ENCODE measurements around the gene OR2AG1.
A peak's percentile ranks its signal among the peaks of the same experiment; 100 is the strongest.

The OR2AG1 gene, protein sequence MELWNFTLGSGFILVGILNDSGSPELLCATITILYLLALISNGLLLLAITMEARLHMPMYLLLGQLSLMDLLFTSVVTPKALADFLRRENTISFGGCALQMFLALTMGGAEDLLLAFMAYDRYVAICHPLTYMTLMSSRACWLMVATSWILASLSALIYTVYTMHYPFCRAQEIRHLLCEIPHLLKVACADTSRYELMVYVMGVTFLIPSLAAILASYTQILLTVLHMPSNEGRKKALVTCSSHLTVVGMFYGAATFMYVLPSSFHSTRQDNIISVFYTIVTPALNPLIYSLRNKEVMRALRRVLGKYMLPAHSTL

DNA sequence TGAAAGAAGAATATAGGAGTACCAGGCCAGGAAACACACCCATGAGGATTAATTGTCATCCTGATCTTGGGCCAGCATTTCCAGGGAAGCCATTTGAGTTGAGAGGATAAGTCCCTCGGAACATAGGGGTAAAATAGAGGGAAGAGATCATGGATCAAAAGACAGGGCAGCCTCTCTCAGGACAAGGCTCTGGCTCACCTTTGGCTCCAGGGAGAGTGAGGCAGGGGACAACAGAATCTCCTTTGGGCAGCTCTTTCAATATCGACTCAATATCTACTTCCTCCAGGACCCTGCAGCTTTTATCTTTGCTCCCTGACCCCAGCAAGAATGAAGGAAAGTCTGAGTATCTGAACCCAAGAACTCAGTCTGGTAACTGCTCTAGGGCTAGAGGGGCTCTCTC, at the start of gene OR2AG1:
Gene OR2AG1 (plus strand): TSS at position 301 of the 400 bp plus-strand sequence. CDS start 2,018 bp downstream, outside the sequence.
- H3K27ac ChIP-seq: no peak within 1 kb of the TSS
- no peak for TF ChIP-seq ZFX (IDR thresholded peaks at IDR 0.05; ENCODE audit: borderline replicate concordance)
- TF ChIP-seq, protein P1, sequence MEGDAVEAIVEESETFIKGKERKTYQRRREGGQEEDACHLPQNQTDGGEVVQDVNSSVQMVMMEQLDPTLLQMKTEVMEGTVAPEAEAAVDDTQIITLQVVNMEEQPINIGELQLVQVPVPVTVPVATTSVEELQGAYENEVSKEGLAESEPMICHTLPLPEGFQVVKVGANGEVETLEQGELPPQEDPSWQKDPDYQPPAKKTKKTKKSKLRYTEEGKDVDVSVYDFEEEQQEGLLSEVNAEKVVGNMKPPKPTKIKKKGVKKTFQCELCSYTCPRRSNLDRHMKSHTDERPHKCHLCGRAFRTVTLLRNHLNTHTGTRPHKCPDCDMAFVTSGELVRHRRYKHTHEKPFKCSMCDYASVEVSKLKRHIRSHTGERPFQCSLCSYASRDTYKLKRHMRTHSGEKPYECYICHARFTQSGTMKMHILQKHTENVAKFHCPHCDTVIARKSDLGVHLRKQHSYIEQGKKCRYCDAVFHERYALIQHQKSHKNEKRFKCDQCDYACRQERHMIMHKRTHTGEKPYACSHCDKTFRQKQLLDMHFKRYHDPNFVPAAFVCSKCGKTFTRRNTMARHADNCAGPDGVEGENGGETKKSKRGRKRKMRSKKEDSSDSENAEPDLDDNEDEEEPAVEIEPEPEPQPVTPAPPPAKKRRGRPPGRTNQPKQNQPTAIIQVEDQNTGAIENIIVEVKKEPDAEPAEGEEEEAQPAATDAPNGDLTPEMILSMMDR (IDR thresholded peaks at IDR 0.05): no peak

DNA sequence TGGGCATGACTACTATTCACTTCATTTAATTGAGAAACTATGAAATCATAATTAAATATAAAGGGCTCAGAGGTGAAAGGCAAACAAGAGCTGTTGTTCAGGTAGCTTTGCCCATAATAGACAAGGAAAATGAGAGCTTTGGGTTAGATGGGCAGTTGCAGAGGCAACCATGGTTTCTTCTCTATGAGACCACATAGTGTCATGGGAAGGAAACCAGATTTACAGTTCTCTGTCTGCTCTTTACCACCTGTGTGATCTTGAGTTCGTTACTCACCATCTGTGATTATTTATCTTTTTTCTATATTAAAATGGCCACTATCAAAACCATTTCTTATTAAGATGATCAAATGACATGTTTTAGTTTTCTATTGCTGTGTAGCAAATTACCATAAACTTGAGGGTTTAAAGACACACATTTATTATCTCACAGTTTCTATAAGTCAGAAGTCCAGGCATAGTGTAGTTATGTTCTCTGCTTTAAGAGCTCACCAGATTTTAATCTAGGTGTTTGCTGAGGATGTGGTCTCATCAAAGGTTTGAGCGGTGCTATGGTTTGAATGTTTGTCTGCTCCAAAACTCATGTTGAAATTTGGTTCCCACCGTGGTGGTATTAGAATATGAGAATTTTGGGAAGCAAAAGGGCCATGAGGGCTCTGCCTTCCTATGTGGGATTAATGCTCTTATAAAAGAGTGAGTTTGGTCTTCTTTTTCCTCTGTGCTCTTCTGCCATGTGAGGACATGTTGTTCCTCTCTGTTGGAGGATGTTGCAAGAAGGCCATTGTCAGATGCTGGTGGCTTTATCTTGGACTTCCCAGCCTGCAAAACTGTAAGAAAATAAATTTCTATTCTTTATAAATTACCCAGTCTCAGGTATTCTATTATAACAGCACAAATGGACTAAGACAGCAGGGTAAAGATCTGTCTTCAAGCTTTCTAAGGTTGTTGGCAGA, 49.2 kb upstream of the OR2AG1 start:
- TF ChIP-seq, protein P1 (IDR thresholded peaks at IDR 0.05): no peak
- TF ChIP-seq ZFX (IDR thresholded peaks at IDR 0.05; ENCODE audit: borderline replicate concordance): no peak
- no peak overlapping the region for H3K27ac ChIP-seq

DNA sequence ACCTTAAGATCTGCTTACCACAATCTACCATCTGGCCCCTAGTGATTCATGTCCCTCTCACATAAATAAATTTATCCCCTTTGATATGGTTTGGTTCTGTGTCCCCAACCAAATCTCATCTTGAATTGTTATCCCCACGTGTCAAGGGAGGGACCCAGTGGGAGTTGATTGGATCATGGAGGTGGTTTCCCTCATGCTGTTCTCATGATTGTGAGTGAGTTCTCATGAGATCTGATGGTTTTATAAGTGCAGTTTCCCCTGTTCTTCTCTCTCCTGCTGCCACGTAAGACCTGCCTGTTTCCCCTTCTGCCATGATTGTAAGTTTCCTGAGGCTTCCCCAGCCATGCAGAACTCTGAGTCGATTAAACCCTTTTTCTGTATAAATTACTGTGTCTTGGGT, 48.2 kb upstream of the OR2AG1 start:
- TF ChIP-seq ZFX (IDR thresholded peaks at IDR 0.05; ENCODE audit: borderline replicate concordance): no peak
- TF ChIP-seq, protein P1 (IDR thresholded peaks at IDR 0.05): no peak

DNA sequence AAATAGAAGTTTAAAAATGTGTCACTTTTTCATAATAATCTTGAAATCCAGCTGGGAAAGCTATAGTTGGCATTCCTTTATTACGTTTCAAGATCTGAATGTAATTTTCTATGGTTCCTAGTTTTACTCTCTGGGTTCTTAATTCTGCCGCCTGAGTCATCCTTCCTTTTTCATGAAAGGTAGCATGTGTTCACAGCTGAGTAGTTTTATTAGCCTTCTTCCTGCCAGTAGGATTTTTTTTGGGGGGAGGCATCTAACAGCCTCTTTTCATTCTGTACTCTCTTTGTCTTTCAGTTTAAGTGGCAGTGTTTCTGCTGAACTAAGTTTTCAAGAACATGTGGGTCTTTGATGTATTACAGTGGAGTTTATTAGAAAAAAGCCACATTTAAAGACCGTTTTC, 47.5 kb upstream of the OR2AG1 start:
- no peak overlapping the region for H3K27ac ChIP-seq
- TF ChIP-seq, protein P1 (IDR thresholded peaks at IDR 0.05): no peak
- no peak for TF ChIP-seq ZFX (IDR thresholded peaks at IDR 0.05; ENCODE audit: borderline replicate concordance)

More for the DNA sequence above, 48.2 kb upstream of the OR2AG1 start:
- no peak overlapping the region for H3K27ac ChIP-seq

DNA sequence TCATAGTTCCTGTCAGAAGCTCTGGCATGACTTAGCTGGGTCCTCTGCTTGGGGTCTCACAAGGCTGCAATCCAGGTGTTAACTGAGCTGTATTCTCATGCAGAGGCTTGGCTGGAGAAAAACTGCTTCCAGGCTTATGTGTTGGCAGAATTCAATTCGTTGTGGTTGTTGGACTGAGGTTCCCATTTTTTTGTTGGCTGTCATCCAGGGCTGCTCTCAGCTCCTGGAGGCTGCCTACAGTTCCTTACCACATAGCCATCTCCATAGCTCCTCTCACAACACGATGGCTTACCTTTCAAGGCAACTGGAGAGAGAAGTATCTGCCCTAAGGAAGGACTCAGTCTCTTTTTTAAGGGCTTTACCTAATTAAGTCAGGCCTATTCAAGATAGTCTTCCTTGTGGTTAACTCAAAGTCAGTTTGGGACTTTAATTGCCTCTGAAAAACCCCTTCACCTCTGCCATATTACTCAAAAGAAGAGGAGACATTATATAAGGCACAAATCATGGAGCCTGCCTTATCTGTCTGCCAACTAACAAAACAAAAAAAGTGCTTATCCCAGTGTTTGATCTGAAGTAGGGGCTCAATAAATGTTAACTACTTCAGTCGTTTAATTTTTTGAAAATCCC, 46.2 kb upstream of the OR2AG1 start:
- H3K27ac ChIP-seq: no peak overlapping the region
- TF ChIP-seq ZFX (IDR thresholded peaks at IDR 0.05; ENCODE audit: borderline replicate concordance): no peak
- TF ChIP-seq, protein P1 (IDR thresholded peaks at IDR 0.05): no peak

DNA sequence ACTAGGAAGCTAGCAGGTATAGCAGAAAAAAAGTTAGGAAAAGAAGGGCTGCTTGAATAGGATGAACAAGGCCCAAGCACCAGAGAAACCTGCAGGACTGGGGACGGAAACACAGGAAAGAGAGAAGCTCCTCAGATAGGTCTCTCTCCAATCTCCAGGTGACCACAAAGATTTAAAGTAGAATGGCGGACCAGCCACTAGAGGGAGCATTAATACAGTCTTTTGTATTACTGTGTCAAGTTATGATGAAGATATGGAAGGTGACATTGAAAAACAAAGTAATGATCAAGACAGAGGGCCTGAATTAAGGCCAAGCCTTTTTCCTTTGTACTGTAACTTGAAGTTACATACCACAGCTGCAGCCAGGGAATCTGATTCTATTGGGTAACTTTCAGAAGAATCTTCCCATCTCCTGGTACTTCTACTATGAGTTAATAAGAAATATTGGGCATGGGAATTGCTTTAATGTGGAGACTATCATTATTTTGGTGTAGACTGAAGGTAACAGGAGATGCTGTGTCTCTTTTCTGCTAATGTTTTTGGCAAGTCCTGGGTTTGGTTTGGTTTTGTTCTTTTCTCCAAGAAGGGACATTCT, 44.9 kb upstream of the OR2AG1 start:
- H3K27ac ChIP-seq: no peak overlapping the region

More for the DNA sequence above, 44.9 kb upstream of the OR2AG1 start:
- TF ChIP-seq, protein P1 (IDR thresholded peaks at IDR 0.05): peak; percentile 84
- TF ChIP-seq ZFX (IDR thresholded peaks at IDR 0.05; ENCODE audit: borderline replicate concordance): no peak
